Parathyroid adenoma (tissue), 2 donors: ENCODE data around the gene PDE7B.

Experiments used
- H2AFZ ChIP-seq: fragments of 300-600 bp; sonication (generic); one replicate; pipeline ENCODE4 v1.7.0; 2017; ENCODE audit warnings: antibody characterized with exemption, mild to moderate bottlenecking
- H3K27ac ChIP-seq: fragments of 300-600 bp; sonication (generic); one replicate; pipeline ENCODE4 v1.7.0; 2017
- H3K27me3 ChIP-seq: fragments of 300-600 bp; sonication (generic); one replicate; pipeline ENCODE4 v1.7.0; 2017; ENCODE audit warnings: low read length; ENCODE audit not compliant: control insufficient read depth, insufficient read depth
- H3K36me3 ChIP-seq: fragments of 300-600 bp; sonication (generic); one replicate; pipeline ENCODE4 v1.7.0; 2017; ENCODE audit warnings: low read length; ENCODE audit not compliant: control insufficient read depth, insufficient read depth
- H3K4me1 ChIP-seq: fragments of 300-600 bp; sonication (generic); one replicate; pipeline ENCODE4 v1.7.0; 2017; ENCODE audit warnings: control low read depth
- H3K4me2 ChIP-seq: fragments of 300-600 bp; sonication (generic); one replicate; pipeline ENCODE4 v1.7.0; 2017; ENCODE audit warnings: low read length
- H3K4me3 ChIP-seq: fragments of 300-600 bp; sonication (generic); one replicate; pipeline ENCODE4 v1.7.0; 2017; ENCODE audit warnings: low read depth, low read length
- H3K79me2 ChIP-seq: fragments of 300-600 bp; sonication (generic); one replicate; pipeline ENCODE4 v1.7.0; 2017; ENCODE audit warnings: control low read depth
- H3K9ac ChIP-seq: fragments of 300-600 bp; sonication (generic); one replicate; pipeline ENCODE4 v1.7.0; 2017; ENCODE audit warnings: mild to moderate bottlenecking
- H3K9me3 ChIP-seq: fragments of 300-600 bp; sonication (generic); one replicate; pipeline ENCODE4 v1.7.0; 2017; ENCODE audit warnings: low read length; ENCODE audit not compliant: control insufficient read depth
- CTCF ChIP-seq: fragments of 300-600 bp; sonication (generic); IDR thresholded peaks from one replicate; pipeline ENCODE4 v1.7.0; 2017; ENCODE audit warnings: antibody characterized with exemption, mild to moderate bottlenecking
- donor health status: primary hyperparathyroidism.

Gene PDE7B

GRCh38 chr6:135811644-135812526, 39.6 kb upstream of the PDE7B start:
- H2AFZ ChIP-seq = no peak overlapping the region
- no peak overlapping the region for H3K4me3 ChIP-seq
- no peak for TF ChIP-seq CTCF
- H3K4me2 ChIP-seq = no peak overlapping the region
- H3K27ac ChIP-seq = no peak overlapping the region
- no peak overlapping the region for H3K9ac ChIP-seq
- no peaks in the 10 kb centered on the region for H3K9me3 ChIP-seq
- H3K27me3 ChIP-seq = no peaks in the 10 kb centered on the region
- no peaks in the 10 kb centered on the region for H3K4me1 ChIP-seq
- H3K79me2 ChIP-seq = no peaks in the 10 kb centered on the region
- H3K36me3 ChIP-seq = no peaks in the 10 kb centered on the region

- Histone ChIP-seq H3K27ac (no peak overlapping the region), H3K36me3 (no peaks in the 10 kb centered on the region), H3K79me2 (no peaks in the 10 kb centered on the region), H3K4me2 (no peak overlapping the region), H3K27me3 (no peaks in the 10 kb centered on the region), H3K4me3 (no peak overlapping the region), H2AFZ (no peak overlapping the region), H3K9ac (no peak overlapping the region), H3K4me1 (no peaks in the 10 kb centered on the region), H3K9me3 (no peaks in the 10 kb centered on the region)
- no peak for TF ChIP-seq CTCF
Measured at GRCh38 chr6:135813401-135813800, 38.1 kb upstream of the PDE7B start.

- no peaks in the 10 kb centered on the region for H3K79me2 ChIP-seq
- H3K4me1 ChIP-seq = no peaks in the 10 kb centered on the region
- H3K4me3 ChIP-seq = no peak overlapping the region
- H3K36me3 ChIP-seq = no peaks in the 10 kb centered on the region
- no peak overlapping the region for H3K27ac ChIP-seq
- H3K9me3 ChIP-seq = no peaks in the 10 kb centered on the region
- no peak for TF ChIP-seq CTCF
- no peak overlapping the region for H3K9ac ChIP-seq
- H3K27me3 ChIP-seq = no peaks in the 10 kb centered on the region
- no peak overlapping the region for H3K4me2 ChIP-seq
- no peak overlapping the region for H2AFZ ChIP-seq
Measured at GRCh38 chr6:135814043-135814442, 37.5 kb upstream of the PDE7B start.

GRCh38 chr6:135815216-135815615, 36.3 kb upstream of the PDE7B start:
- no peaks in the 10 kb centered on the region for H3K79me2 ChIP-seq
- H3K27me3 ChIP-seq = no peaks in the 10 kb centered on the region
- no peak overlapping the region for H3K27ac ChIP-seq
- no peaks in the 10 kb centered on the region for H3K4me1 ChIP-seq
- H3K36me3 ChIP-seq = no peaks in the 10 kb centered on the region
- no peak overlapping the region for H3K4me3 ChIP-seq
- H2AFZ ChIP-seq = no peak overlapping the region
- H3K9ac ChIP-seq = no peak overlapping the region
- TF ChIP-seq CTCF = no peak
- no peak overlapping the region for H3K4me2 ChIP-seq
- H3K9me3 ChIP-seq = no peaks in the 10 kb centered on the region

- Histone ChIP-seq H3K9ac (no peak overlapping the region), H3K36me3 (no peaks in the 10 kb centered on the region), H3K79me2 (no peaks in the 10 kb centered on the region), H3K4me1 (no peaks in the 10 kb centered on the region), H3K4me3 (no peak overlapping the region), H3K4me2 (no peak overlapping the region), H3K27me3 (no peaks in the 10 kb centered on the region), H2AFZ (no peak overlapping the region), H3K27ac (no peak overlapping the region), H3K9me3 (no peaks in the 10 kb centered on the region)
- no peak for TF ChIP-seq CTCF
Measured at GRCh38 chr6:135817035-135817434, 34.5 kb upstream of the PDE7B start.
